ENCODE measurements around the gene CDC14B.
"Not testable (repeated sequence)": the region's sequence is repeated elsewhere in the genome, so short reads cannot be mapped to it uniquely, and the experiment has no call there.

CDC14B gene

GRCh38 chr9:96626912-96627311 lies 7.3 kb upstream of the CDC14B start:
- no peak for DNase-seq (ENCODE audit: low read depth)

GRCh38 chr9:96621618-96622017 lies 2.0 kb upstream of the CDC14B start:
- DNase-seq (ENCODE audit: low read depth) = no peak

- no peak for DNase-seq (ENCODE audit: low read depth)
These were observed 1.2 kb upstream of the CDC14B start for GRCh38 chr9:96620832-96621269.

GRCh38 chr9:96620181-96620514 lies 505 bp upstream of the CDC14B start:
- DNase-seq (ENCODE audit: low read depth) = no peak

- DNase-seq (ENCODE audit: low read depth) = no peak
These were observed 548 bp downstream of the CDC14B start for GRCh38 chr9:96619124-96619465.

GRCh38 chr9:96618209-96619123 lies 1.2 kb downstream of the CDC14B start:
- DNase-seq (ENCODE audit: low read depth) = peak; percentile 27

DNA sequence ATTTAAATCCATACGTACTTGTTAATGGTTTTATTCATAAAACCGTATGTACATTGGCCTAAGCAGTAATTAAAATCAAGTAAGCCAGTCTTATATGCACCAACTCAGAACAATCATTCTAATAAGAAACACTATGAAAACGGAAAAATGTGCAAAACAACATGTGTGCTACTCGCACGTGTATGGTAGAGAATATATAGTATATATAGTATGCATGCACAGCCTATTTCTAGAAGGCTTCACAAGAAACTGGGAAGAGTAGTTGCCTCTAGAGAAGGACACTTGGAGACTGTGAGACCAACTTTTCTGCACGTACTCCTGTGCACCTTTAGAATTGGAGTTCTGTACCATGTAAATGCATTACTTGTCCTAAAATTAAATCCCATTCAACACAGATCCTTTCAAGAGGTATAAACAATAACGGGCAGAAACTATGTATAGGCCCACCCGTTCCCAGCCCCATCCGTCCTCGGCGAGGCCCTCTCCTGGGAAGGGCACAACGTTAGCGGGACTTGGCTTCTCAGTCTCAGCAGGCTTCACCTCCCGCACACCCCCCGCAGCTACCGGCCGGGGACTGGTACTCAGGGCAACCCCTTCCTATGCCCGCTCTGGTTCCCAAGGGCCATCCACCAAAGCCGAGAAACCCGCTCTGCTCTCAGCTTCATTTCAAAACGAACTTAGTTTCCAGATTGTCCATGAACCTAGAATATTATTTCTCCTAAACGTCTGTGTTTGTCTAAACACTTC lies 2.0 kb downstream of the CDC14B start:
- no peak for DNase-seq (ENCODE audit: low read depth)

DNA sequence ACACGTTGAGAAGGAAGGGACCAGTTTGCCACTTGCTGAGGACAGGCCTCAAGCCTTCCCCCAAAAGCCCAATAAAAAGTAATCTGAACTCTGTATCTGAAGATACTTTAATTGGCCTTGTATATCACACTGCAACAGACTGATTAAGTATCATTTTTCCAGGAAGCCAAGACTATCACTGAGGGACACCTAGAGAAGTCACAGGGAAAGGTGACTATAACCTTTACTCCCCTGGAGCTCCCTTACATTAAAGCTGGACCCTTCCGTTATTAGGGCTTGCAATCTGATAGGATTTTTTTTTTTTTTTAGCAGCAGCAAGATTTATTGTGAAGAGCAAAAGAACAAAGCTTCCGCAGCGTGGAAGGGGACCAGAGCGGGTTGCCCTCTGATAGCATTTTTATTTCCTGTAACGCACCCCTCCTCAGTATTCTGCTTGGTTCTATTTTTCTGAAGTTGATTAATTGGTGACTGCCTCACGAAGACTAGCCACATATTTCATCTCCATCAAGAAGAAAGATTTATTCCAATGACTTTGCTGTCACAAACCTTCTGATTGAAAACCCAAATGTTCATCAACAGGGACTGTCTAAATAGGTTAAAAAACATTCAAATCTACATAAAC lies 2.7 kb downstream of the CDC14B start:
- no peak for DNase-seq (ENCODE audit: low read depth)

GRCh38 chr9:96615411-96615810 lies 4.2 kb downstream of the CDC14B start:
- DNase-seq (ENCODE audit: low read depth) = no peak

- DNase-seq (ENCODE audit: low read depth) = not testable (repeated sequence)
These were observed 5.0 kb downstream of the CDC14B start for GRCh38 chr9:96614664-96615063.

GRCh38 chr9:96612966-96613589 lies 6.6 kb downstream of the CDC14B start:
- DNase-seq (ENCODE audit: low read depth) = no peak

DNA sequence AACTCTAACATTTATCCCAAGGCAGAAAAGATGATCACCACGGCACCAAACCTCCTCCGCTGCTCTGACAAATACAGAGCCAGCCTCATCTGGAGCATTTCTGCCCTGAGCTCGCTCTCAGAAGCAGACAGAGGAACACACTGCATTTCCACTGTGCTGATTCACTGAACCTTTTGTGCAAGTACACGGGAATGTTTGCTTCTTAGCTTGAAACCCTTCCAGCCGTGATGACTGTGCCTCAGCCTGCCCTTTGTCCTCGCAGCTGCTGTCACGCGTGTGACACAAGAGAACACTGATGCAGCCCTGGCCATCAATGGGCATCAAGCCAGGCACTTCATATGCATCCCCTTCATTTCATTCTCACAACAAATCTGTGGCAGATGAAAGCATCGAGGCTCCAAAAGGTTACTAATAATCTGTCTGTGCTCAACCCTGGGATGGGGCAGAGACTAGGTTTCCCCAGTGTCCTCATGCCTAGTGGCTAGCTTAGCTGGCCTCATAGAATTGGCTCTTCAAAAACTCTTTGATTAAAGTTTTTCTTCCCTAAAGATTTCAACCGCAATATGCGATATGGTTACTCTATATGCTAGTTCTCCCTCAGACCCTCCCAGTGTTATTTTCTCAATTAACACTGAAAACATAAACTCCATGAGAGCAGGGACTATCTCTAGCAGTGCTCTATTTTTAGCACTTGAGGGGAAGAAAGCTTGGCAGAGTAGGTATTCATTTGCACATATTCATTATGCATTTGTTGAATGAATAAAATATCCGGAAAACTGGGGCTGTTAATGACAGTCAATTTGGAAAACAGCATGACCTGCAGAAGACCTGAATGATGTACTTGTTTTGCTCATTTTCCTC lies 7.3 kb downstream of the CDC14B start:
- peak; percentile 60 for DNase-seq (ENCODE audit: low read depth)

DNA sequence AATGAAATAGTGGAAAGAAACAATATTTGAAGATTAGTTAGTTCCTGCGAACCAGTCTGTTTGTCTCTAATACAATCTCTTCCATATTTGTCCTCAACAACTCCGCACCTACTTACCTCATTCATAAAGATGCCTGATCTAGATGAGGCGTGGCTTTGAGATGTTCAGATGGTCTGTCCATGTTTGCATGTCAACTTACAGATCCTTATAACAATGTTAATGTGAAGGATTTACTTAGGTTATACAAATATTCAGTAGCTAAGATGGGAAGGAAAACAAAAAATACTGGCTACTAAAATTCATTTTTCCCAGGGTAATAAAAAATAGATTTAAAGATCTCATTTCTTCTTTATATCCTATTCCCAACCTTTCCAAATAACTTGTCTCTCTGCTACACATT lies 8.3 kb downstream of the CDC14B start:
- DNase-seq (ENCODE audit: low read depth) = no peak

- no peak for DNase-seq (ENCODE audit: low read depth)
These were observed 9.9 kb downstream of the CDC14B start for GRCh38 chr9:96609732-96610131.

DNA sequence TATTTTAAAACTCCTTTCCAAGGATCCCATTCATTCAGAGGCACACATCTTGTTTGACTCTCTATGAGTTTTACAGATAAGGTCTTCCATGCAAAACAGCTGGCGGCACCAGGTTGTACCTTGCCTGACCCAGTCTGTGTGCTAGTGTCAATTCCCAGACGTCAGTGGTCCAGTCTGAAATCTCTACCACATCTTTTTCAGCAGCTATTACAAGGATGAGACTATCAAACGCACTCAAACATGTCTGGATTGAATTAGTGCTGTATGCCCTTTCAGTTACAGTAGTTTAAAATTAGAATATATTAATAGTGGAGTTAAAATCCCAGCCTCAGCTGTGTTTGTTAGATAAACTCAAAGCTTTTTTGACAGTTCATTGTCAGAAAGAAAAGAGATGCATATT lies 11.7 kb downstream of the CDC14B start:
- DNase-seq (ENCODE audit: low read depth) = no peak

- DNase-seq (ENCODE audit: low read depth) = no peak
These were observed 14.3 kb downstream of the CDC14B start for GRCh38 chr9:96605328-96605727.

- DNase-seq (ENCODE audit: low read depth) = no peak
These were observed 15.7 kb downstream of the CDC14B start for GRCh38 chr9:96604004-96604319.

DNA sequence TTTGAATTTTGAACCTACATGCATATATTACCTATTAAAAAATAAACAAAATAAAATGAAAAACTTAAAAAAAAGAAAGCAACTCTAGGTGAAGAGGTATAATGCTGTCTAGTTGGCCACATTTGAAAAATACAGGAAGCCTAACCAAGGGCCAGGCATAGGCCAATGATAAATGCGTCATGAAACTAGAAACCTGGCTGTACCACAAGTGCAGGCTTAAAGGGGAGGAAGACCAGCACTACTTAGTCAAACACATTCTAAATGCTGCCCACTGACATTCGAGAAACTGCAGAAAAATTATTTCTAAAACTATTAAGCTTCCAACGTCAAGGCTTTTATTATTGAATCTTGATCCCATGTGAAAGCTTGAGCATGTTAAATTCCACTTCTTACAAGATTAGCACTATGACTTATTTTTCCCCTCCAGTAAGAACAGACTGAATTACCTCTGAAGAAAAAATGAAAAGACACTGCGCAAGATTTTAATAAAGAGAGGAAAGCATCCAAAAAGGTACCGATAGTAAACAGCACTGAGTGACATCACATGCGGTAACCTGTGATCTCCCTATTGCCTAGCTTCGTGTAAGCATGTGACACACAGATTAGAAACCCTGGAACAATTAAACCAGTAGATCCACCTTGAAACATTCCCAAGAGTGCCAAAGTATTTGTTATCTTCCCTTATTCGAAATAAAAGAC lies 16.2 kb downstream of the CDC14B start:
- DNase-seq (ENCODE audit: low read depth) = no peak

GRCh38 chr9:96599298-96599697 lies 20.3 kb downstream of the CDC14B start:
- DNase-seq (ENCODE audit: low read depth) = no peak

DNA sequence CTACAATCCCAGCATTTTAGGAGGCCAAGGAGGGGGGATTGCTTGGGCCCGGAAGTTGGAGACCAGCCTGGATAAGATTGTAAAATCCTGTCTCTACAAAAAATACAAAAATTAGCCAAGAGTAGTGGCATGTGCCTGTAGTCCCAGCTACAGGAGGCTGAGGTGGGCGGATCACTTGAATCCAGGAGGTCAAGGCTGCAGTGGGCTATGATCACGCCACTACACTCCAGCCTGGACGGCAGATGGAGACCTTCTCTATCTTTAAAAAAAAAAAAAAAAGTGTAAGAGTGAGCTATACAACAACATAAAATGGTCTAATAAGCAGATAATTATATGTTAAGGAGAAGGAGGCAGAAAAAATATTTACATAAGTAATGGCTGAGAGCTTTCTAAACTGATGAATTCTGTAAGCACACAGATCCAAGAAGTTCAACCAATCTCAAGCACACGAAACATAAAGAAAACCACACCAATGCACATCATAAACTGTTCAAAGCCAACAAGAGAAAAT lies 23.0 kb downstream of the CDC14B start:
- DNase-seq (ENCODE audit: low read depth) = no peak

Data from fibroblast of the conjunctiva (primary cell).